ENCODE data around the gene MPC1.

MPC1 gene

DNA sequence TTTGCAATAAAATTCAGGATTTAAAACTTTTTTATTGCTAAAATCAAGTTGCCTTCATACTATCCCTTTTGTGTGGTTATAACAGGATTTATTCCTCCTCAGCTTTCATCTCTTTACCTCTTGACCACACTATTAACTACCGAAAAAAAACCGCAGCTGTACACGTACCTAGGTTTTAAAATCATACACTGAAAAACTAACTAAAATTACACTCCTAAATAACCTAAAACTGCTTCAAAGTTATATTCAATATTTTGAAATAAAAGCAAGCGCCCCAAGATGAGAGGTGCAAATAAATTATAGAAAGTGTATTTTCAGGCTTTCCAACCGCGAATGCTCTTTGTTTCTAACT lies 1.4 kb downstream of the MPC1 start:
- H3K4me1 ChIP-seq (ENCODE audit: control insufficient read depth, insufficient read depth, low read length), result peaks cover 7% of the 10 kb centered on the region
- no peaks in the 10 kb centered on the region for H3K36me3 ChIP-seq (ENCODE audit: control insufficient read depth in 2 of 2, insufficient read depth in 2 of 2, low read length in 2 of 2)
- H3K4me3 ChIP-seq (ENCODE audit: low read length in 2 of 2), result peak overlapping the region; percentile 85 to 95
- H3K27me3 ChIP-seq (ENCODE audit: control insufficient read depth in 1 of 2, insufficient read depth in 2 of 2, low read length in 2 of 2), result no peaks in the 10 kb centered on the region
- H3K9ac ChIP-seq (ENCODE audit: low read length in 2 of 2), result peak overlapping the region in 1 of 2 donors; percentile 63
- H3K9me3 ChIP-seq (ENCODE audit: control insufficient read depth in 2 of 2, low read length in 2 of 2), result no peaks in the 10 kb centered on the region
- H3K27ac ChIP-seq (ENCODE audit: low read length), result no peak overlapping the region

GRCh38 chr6:166379800-166380199 lies 2.9 kb downstream of the MPC1 start:
- peaks cover 7% of the 10 kb centered on the region for H3K4me1 ChIP-seq (ENCODE audit: control insufficient read depth, insufficient read depth, low read length)
- H3K9me3 ChIP-seq (ENCODE audit: control insufficient read depth in 2 of 2, low read length in 2 of 2), result no peaks in the 10 kb centered on the region
- no peaks in the 10 kb centered on the region for H3K36me3 ChIP-seq (ENCODE audit: control insufficient read depth in 2 of 2, insufficient read depth in 2 of 2, low read length in 2 of 2)
- no peak overlapping the region for H3K9ac ChIP-seq (ENCODE audit: low read length in 2 of 2)
- H3K27ac ChIP-seq (ENCODE audit: low read length), result no peak overlapping the region
- no peak overlapping the region for H3K4me3 ChIP-seq (ENCODE audit: low read length in 2 of 2)
- H3K27me3 ChIP-seq (ENCODE audit: control insufficient read depth in 1 of 2, insufficient read depth in 2 of 2, low read length in 2 of 2), result no peaks in the 10 kb centered on the region

DNA sequence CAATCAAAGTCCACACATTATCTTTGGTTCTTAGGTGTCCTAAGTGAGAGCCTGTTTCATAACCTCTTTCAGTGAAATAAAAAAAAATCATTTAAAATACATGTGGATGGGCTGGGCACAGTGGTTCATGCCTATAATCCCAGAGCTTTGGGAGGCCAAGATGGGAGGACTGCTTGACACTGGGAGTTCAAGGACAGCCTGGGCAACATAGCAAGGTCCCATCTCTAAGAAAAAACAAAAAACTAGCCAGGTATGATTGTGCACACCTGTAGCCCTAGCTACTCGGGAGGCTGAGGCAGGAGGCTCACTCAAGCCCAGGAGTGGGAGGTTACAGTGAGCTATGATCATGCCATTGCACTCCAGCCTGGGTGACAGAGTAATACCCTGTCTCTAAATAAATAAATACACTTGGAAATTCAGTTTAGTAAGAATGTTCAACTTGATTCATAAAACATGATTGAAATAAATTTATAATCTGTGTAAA lies 3.6 kb downstream of the MPC1 start:
- no peak overlapping the region for H3K27ac ChIP-seq (ENCODE audit: low read length)
- H3K4me3 ChIP-seq (ENCODE audit: low read length in 2 of 2), result no peak overlapping the region
- no peaks in the 10 kb centered on the region for H3K9me3 ChIP-seq (ENCODE audit: control insufficient read depth in 2 of 2, low read length in 2 of 2)
- H3K36me3 ChIP-seq (ENCODE audit: control insufficient read depth in 2 of 2, insufficient read depth in 2 of 2, low read length in 2 of 2), result no peaks in the 10 kb centered on the region
- no peaks in the 10 kb centered on the region for H3K27me3 ChIP-seq (ENCODE audit: control insufficient read depth in 1 of 2, insufficient read depth in 2 of 2, low read length in 2 of 2)
- no peak overlapping the region for H3K9ac ChIP-seq (ENCODE audit: low read length in 2 of 2)
- H3K4me1 ChIP-seq (ENCODE audit: control insufficient read depth, insufficient read depth, low read length), result peaks cover 7% of the 10 kb centered on the region

- H3K36me3 ChIP-seq (ENCODE audit: control insufficient read depth in 2 of 2, insufficient read depth in 2 of 2, low read length in 2 of 2), result no peaks in the 10 kb centered on the region
- H3K4me3 ChIP-seq (ENCODE audit: low read length in 2 of 2), result no peak overlapping the region
- no peaks in the 10 kb centered on the region for H3K9me3 ChIP-seq (ENCODE audit: control insufficient read depth in 2 of 2, low read length in 2 of 2)
- no peak overlapping the region for H3K27ac ChIP-seq (ENCODE audit: low read length)
- no peaks in the 10 kb centered on the region for H3K27me3 ChIP-seq (ENCODE audit: control insufficient read depth in 1 of 2, insufficient read depth in 2 of 2, low read length in 2 of 2)
- no peak overlapping the region for H3K9ac ChIP-seq (ENCODE audit: low read length in 2 of 2)
- H3K4me1 ChIP-seq (ENCODE audit: control insufficient read depth, insufficient read depth, low read length), result peaks cover 3% of the 10 kb centered on the region
Observed at GRCh38 chr6:166377721-166378120, 5.0 kb downstream of the MPC1 start.

- Histone ChIP-seq H3K4me3 (ENCODE audit: low read length in 2 of 2) (no peak overlapping the region), H3K4me1 (ENCODE audit: control insufficient read depth, insufficient read depth, low read length) (no peaks in the 10 kb centered on the region), H3K27ac (ENCODE audit: low read length) (no peak overlapping the region), H3K27me3 (ENCODE audit: control insufficient read depth in 1 of 2, insufficient read depth in 2 of 2, low read length in 2 of 2) (no peaks in the 10 kb centered on the region), H3K9me3 (ENCODE audit: control insufficient read depth in 2 of 2, low read length in 2 of 2) (no peaks in the 10 kb centered on the region), H3K36me3 (ENCODE audit: control insufficient read depth in 2 of 2, insufficient read depth in 2 of 2, low read length in 2 of 2) (no peaks in the 10 kb centered on the region), H3K9ac (ENCODE audit: low read length in 2 of 2) (no peak overlapping the region)
Observed at GRCh38 chr6:166375013-166375412, 7.7 kb downstream of the MPC1 start.

- Histone ChIP-seq H3K9ac (ENCODE audit: low read length in 2 of 2) (no peak overlapping the region), H3K4me1 (ENCODE audit: control insufficient read depth, insufficient read depth, low read length) (no peaks in the 10 kb centered on the region), H3K9me3 (ENCODE audit: control insufficient read depth in 2 of 2, low read length in 2 of 2) (no peaks in the 10 kb centered on the region), H3K27ac (ENCODE audit: low read length) (no peak overlapping the region), H3K4me3 (ENCODE audit: low read length in 2 of 2) (no peak overlapping the region), H3K36me3 (ENCODE audit: control insufficient read depth in 2 of 2, insufficient read depth in 2 of 2, low read length in 2 of 2) (peaks cover 0 to 2% of the 10 kb centered on the region in 2 donors), H3K27me3 (ENCODE audit: control insufficient read depth in 1 of 2, insufficient read depth in 2 of 2, low read length in 2 of 2) (no peaks in the 10 kb centered on the region)
Observed at GRCh38 chr6:166370489-166370888, 12.3 kb downstream of the MPC1 start.

DNA sequence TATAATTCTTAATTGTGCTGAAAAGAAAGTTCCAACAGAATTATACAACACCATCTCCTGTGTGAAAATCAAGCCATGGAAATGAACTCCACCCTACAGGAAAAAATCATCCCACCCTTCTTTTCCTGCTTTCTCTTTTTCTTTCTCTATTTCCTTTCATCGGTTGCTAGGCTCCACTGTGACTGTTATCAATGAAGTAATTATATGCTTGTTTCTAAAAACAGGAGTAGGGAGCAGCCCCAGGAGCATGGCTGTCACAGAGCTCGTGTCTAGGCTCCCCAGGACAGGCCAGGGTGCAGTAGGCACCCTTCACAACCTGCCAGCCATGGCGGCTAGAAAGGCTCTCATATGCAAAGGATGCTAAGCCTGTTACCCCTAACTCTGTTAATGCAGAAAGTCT lies 13.0 kb downstream of the MPC1 start:
- Histone ChIP-seq H3K9me3 (ENCODE audit: control insufficient read depth in 2 of 2, low read length in 2 of 2) (no peaks in the 10 kb centered on the region), H3K27me3 (ENCODE audit: control insufficient read depth in 1 of 2, insufficient read depth in 2 of 2, low read length in 2 of 2) (no peaks in the 10 kb centered on the region), H3K4me3 (ENCODE audit: low read length in 2 of 2) (no peak overlapping the region), H3K9ac (ENCODE audit: low read length in 2 of 2) (no peak overlapping the region), H3K4me1 (ENCODE audit: control insufficient read depth, insufficient read depth, low read length) (no peaks in the 10 kb centered on the region), H3K36me3 (ENCODE audit: control insufficient read depth in 2 of 2, insufficient read depth in 2 of 2, low read length in 2 of 2) (peaks cover 0 to 2% of the 10 kb centered on the region in 2 donors), H3K27ac (ENCODE audit: low read length) (no peak overlapping the region)

DNA sequence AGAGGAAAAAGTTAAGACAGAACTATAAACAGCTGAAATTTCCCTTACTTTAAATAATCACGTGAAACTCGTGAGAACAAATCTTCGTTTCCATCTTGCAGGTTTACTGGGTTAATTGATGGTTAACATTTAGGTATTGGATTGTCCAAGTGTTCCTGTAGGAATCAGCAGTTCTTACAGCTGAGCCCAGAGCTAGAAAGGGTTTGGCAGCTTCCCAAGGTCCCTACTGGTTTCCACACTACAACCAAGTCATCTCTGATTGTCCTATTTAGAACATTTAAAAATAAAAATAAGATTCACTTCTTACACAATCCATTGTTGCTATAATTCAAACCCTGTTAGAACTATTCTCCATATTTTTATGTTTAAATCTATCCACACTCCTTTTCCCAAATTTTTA lies 15.8 kb downstream of the MPC1 start:
- H3K36me3 ChIP-seq (ENCODE audit: control insufficient read depth in 2 of 2, insufficient read depth in 2 of 2, low read length in 2 of 2), result peaks cover 2 to 10% of the 10 kb centered on the region in 2 donors
- no peaks in the 10 kb centered on the region for H3K9me3 ChIP-seq (ENCODE audit: control insufficient read depth in 2 of 2, low read length in 2 of 2)
- H3K27me3 ChIP-seq (ENCODE audit: control insufficient read depth in 1 of 2, insufficient read depth in 2 of 2, low read length in 2 of 2), result no peaks in the 10 kb centered on the region
- no peak overlapping the region for H3K4me3 ChIP-seq (ENCODE audit: low read length in 2 of 2)
- peaks cover 7% of the 10 kb centered on the region for H3K4me1 ChIP-seq (ENCODE audit: control insufficient read depth, insufficient read depth, low read length)
- no peak overlapping the region for H3K27ac ChIP-seq (ENCODE audit: low read length)
- H3K9ac ChIP-seq (ENCODE audit: low read length in 2 of 2), result no peak overlapping the region

- no peaks in the 10 kb centered on the region for H3K9me3 ChIP-seq (ENCODE audit: control insufficient read depth in 2 of 2, low read length in 2 of 2)
- H3K27ac ChIP-seq (ENCODE audit: low read length), result no peak overlapping the region
- H3K9ac ChIP-seq (ENCODE audit: low read length in 2 of 2), result no peak overlapping the region
- peaks cover 2 to 10% of the 10 kb centered on the region in 2 donors for H3K36me3 ChIP-seq (ENCODE audit: control insufficient read depth in 2 of 2, insufficient read depth in 2 of 2, low read length in 2 of 2)
- H3K4me1 ChIP-seq (ENCODE audit: control insufficient read depth, insufficient read depth, low read length), result peaks cover 7% of the 10 kb centered on the region
- no peaks in the 10 kb centered on the region for H3K27me3 ChIP-seq (ENCODE audit: control insufficient read depth in 1 of 2, insufficient read depth in 2 of 2, low read length in 2 of 2)
- no peak overlapping the region for H3K4me3 ChIP-seq (ENCODE audit: low read length in 2 of 2)
Observed at GRCh38 chr6:166365806-166366205, 16.9 kb downstream of the MPC1 start.

DNA sequence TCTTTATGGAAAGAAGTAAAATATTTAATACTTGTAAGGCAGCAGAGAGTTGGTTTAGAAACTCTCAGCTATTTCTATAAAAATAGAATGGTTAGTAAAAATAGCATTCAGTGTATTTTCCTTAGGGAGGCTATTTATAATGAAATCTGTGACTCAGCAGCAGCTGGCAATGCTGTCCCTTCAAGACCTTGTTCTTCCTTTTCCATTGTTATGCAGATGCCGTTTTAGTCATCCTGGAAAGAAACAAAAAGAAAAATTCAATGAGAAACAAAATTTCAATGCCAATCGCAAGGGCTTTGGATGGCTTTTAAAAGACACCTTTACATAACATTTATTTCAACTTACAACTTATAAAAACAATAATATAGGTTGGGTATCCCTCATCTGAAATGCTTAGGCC lies 17.5 kb downstream of the MPC1 start:
- no peak overlapping the region for H3K4me3 ChIP-seq (ENCODE audit: low read length in 2 of 2)
- no peak overlapping the region for H3K27ac ChIP-seq (ENCODE audit: low read length)
- H3K36me3 ChIP-seq (ENCODE audit: control insufficient read depth in 2 of 2, insufficient read depth in 2 of 2, low read length in 2 of 2), result peaks cover 2 to 10% of the 10 kb centered on the region in 2 donors
- H3K9me3 ChIP-seq (ENCODE audit: control insufficient read depth in 2 of 2, low read length in 2 of 2), result no peaks in the 10 kb centered on the region
- no peak overlapping the region for H3K9ac ChIP-seq (ENCODE audit: low read length in 2 of 2)
- no peaks in the 10 kb centered on the region for H3K27me3 ChIP-seq (ENCODE audit: control insufficient read depth in 1 of 2, insufficient read depth in 2 of 2, low read length in 2 of 2)
- H3K4me1 ChIP-seq (ENCODE audit: control insufficient read depth, insufficient read depth, low read length), result peaks cover 7% of the 10 kb centered on the region

DNA sequence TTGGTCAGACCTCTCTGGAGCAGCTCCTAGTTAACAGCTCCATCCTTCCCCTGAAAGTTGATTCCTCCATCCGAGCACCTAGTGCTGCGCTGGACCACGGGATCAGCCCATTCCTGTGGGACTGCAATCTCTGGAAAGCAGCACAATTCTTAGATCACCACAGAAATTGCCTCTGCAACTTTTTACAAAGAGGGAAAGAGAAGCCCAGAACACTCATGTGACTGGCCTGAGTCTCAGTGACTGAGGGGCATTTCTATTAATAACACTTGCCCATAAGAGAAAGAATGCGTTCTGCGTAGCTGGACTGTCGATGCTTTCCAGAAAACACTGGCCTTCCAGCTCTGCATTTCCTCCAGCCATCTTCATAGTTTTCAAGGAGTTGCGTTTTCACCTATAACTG lies 18.3 kb downstream of the MPC1 start:
- Histone ChIP-seq H3K27ac (ENCODE audit: low read length) (peak overlapping the region; percentile 26), H3K9ac (ENCODE audit: low read length in 2 of 2) (no peak overlapping the region), H3K36me3 (ENCODE audit: control insufficient read depth in 2 of 2, insufficient read depth in 2 of 2, low read length in 2 of 2) (peaks cover 2 to 10% of the 10 kb centered on the region in 2 donors), H3K27me3 (ENCODE audit: control insufficient read depth in 1 of 2, insufficient read depth in 2 of 2, low read length in 2 of 2) (no peaks in the 10 kb centered on the region), H3K4me1 (ENCODE audit: control insufficient read depth, insufficient read depth, low read length) (peaks cover 7% of the 10 kb centered on the region), H3K9me3 (ENCODE audit: control insufficient read depth in 2 of 2, low read length in 2 of 2) (no peaks in the 10 kb centered on the region), H3K4me3 (ENCODE audit: low read length in 2 of 2) (peak overlapping the region in 1 of 2 donors; percentile 23)

Data from stomach smooth muscle (tissue), 2 donors.